GM12872 (cell line): ENCODE measurements around the gene PRR18.

Experiments
- TF ChIP-seq, protein P1 (sequence below): IDR thresholded peaks from 3 replicates; pipeline ENCODE4 v1.5.1; 2011; ENCODE audit warnings: low read depth, mild to moderate bottlenecking, low read length, moderate library complexity; ENCODE audit not compliant: insufficient read depth

PRR18 gene

DNA sequence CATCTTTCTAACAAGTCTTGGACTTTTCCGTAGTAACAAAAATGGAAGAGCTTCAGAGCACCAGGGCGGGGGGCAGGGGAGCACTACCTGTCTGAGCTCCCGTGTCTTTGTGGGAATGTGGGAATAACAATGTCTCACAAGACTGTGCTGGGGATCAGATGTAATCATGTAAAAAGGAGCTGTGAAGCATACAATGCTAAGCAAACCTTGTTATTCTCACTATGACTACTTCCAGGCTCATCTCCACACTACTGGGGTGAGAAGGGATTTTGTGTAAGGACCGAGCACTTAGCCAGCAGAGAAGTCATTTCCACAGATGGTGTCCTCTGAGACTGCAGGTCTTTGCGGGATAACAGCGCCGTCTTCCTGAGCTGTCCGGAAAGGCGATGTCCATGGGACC is 27.1 kb downstream of the PRR18 start:
- TF ChIP-seq, protein P1, sequence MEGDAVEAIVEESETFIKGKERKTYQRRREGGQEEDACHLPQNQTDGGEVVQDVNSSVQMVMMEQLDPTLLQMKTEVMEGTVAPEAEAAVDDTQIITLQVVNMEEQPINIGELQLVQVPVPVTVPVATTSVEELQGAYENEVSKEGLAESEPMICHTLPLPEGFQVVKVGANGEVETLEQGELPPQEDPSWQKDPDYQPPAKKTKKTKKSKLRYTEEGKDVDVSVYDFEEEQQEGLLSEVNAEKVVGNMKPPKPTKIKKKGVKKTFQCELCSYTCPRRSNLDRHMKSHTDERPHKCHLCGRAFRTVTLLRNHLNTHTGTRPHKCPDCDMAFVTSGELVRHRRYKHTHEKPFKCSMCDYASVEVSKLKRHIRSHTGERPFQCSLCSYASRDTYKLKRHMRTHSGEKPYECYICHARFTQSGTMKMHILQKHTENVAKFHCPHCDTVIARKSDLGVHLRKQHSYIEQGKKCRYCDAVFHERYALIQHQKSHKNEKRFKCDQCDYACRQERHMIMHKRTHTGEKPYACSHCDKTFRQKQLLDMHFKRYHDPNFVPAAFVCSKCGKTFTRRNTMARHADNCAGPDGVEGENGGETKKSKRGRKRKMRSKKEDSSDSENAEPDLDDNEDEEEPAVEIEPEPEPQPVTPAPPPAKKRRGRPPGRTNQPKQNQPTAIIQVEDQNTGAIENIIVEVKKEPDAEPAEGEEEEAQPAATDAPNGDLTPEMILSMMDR: no peak

GRCh38 chr6:166279393-166279679 is 28.9 kb downstream of the PRR18 start:
- TF ChIP-seq, protein P1: no peak

- TF ChIP-seq, protein P1: no peak
Observed at GRCh38 chr6:166278579-166279392, 29.4 kb downstream of the PRR18 start.

GRCh38 chr6:166277892-166278578 is 30.2 kb downstream of the PRR18 start:
- TF ChIP-seq, protein P1: no peak

DNA sequence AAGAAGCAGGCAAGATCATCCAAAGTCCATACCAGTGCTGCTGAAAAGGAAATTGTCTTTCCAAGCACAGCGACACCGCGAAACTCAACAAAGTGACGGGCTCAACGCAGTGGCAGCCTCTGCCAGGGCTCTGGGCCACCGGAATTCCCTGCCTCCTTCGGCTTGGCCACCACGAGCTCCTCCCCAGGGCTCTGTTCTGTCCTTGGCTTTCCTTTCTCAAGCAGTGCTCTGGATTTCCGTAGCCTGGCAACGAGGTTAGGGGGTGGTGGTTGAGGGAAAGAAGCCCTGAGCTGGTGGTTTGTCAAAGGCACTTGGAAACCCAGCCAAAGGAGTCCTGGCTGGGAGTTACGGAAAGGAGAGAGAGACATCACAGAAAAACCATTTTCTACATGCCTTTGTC is 31.2 kb downstream of the PRR18 start:
- TF ChIP-seq, protein P1: no peak

DNA sequence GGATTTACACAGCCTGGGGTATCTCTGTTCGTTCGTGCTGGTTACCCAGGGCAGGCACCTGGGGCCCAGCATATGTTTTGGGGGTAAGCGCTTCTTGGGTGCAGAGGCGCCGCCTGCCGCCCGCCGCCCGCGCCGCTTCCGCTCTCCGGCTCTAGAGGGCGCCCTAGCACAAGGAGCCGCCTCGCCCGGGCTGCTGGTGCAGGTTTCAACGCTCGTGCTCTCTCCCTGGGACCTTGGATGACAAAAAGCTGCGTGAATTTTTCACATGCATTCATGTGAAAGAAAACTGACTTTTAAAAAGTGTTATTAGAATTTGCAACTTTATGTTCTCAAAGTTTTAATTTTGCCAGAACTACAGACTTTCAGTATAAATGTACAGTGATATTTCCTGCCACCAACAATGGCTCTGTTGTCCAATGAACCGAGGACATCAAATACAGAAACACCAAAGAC is 32.5 kb downstream of the PRR18 start:
- TF ChIP-seq, protein P1: peak; percentile 90

DNA sequence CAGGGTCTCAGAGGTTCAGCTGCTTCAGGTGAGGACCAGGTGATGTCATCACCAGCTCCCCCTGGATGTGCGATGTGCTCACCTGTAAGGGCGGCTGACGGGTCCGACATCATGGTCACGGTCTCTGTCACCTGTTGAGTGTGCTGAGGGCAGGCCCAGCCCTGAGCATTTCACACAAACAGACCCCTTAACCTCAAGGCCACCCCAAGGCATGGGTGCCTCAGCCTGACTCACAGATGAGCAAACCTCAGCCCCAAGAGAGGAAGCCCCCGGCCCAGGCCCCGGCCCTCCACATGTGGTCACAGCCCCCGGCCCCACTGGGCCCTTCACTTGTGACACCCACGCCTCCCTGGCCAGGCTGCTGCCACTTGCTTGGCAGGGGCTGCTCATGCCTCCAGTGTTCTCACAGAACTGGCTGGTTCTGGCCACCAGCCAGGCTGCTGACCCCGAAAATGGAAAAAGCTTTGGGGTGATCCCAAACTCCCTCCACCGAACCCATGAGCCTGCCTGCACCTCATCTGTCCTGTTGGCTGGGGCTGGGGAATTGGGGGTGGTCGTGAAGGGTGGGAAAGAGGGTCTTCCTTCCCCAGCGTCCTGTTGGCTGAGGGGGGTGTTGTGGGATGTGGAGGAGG is 33.3 kb downstream of the PRR18 start:
- TF ChIP-seq, protein P1: no peak
